Lung (tissue), 12 donors: Measurements from ENCODE around the gene MAP3K4. TPM values are rescaled to one million over a fixed set of nuclear protein-coding genes. Genes with fewer than 3 reads are reported as not detected.

Experiments
- ATAC-seq: fragments of 200-7000 bp; cut with Tn5 transposase; one replicate; pipeline ENCODE4 v1.9.1; 2020; ENCODE audit warnings: moderate number of reproducible peaks; ENCODE audit not compliant: insufficient read depth, low FRiP score
- DNase-seq, 3 donors: peaks; one replicate each; pipeline ENCODE4 v3.0.0-alpha.2; 2013 to 2017
- H3K27ac ChIP-seq, 2 donors: one replicate each; pipeline ENCODE4 v1.5.1; 2013; ENCODE audit warnings: mild to moderate bottlenecking in 2 of 2, moderate library complexity in 2 of 2, control low read depth in 1 of 2, inconsistent platforms in 1 of 2, low read depth in 1 of 2, low read length in 1 of 2
- H3K27me3 ChIP-seq, 3 donors: one replicate each; pipeline ENCODE4 v1.5.1; 2013; ENCODE audit warnings: low read length in 2 of 3; ENCODE audit not compliant: control insufficient read depth in 3 of 3, insufficient read depth in 3 of 3
- H3K36me3 ChIP-seq, 4 donors: one replicate each; pipeline ENCODE4 v1.5.1; 2013; ENCODE audit warnings: low read length in 4 of 4, mild to moderate bottlenecking in 1 of 4, moderate library complexity in 1 of 4; ENCODE audit not compliant: control insufficient read depth in 4 of 4, insufficient read depth in 4 of 4
- H3K4me1 ChIP-seq, 5 donors: one replicate each; pipeline ENCODE4 v1.5.1; 2013; ENCODE audit warnings: low read length in 5 of 5, mild to moderate bottlenecking in 2 of 5, moderate library complexity in 1 of 5; ENCODE audit not compliant: control insufficient read depth in 5 of 5, insufficient read depth in 5 of 5
- H3K4me3 ChIP-seq: one replicate; pipeline ENCODE4 v1.5.1; 2013; ENCODE audit warnings: mild to moderate bottlenecking, control low read depth, moderate library complexity
- H3K9ac ChIP-seq, 2 donors: one replicate each; pipeline ENCODE4 v1.5.1; 2013; ENCODE audit warnings: low read length in 2 of 2, control low read depth in 1 of 2; ENCODE audit not compliant: insufficient read depth in 1 of 2
- H3K9me3 ChIP-seq, 4 donors: one replicate each; pipeline ENCODE4 v1.5.1; 2013; ENCODE audit warnings: low read length in 3 of 4, mild to moderate bottlenecking in 1 of 4, moderate library complexity in 1 of 4; ENCODE audit not compliant: control insufficient read depth in 4 of 4, insufficient read depth in 3 of 4
- CTCF ChIP-seq: IDR thresholded peaks from 2 replicates; pipeline ENCODE4 v1.5.1; 2012; ENCODE audit warnings: mild to moderate bottlenecking; ENCODE audit errors: control extremely low read depth, extremely low read depth
- WGBS, 2 donors: extraction: QIAGEN DNeasy Blood & Tissue Kit; methylation state at CpG; one replicate each; pipeline ENCODE4 v1.1.7; 2013; 5-methylcytosine and 5-hydroxymethylcytosine counted together
- polyA plus RNA-seq, 2 donors: library from polyadenylated mRNA; stranded (reverse); fragments of 200-250 nt; gene quantifications; one replicate each; pipeline ENCODE4 v1.2.1, GENCODE V29; 2013
- total RNA-seq, 2 donors: library from RNA; depleted of rRNA in 1 of 2; stranded (reverse); fragments of >200 nt in 1 of 2; gene quantifications; one replicate each; pipeline ENCODE4 v1.2.1, GENCODE V29; 2014 to 2021
- donor health status: control.
- donor health status: control.
- donor health status: Bipolar disorder and iron deficiency.
- donor health status: healthy.
- donor health status: DM: yes; HTN: yes; CAD: no.

The MAP3K4 gene
- total and polyA plus RNA-seq, 4 donors: 8.6 to 56.8 (median 29.9) TPM

GRCh38 chr6:160992980-160993314 lies 1.4 kb downstream of the MAP3K4 start:
- Histone ChIP-seq H3K4me3 (no peak overlapping the region), H3K9me3 (no peaks in the 10 kb centered on the region), H3K9ac (no peak overlapping the region), H3K27me3 (no peaks in the 10 kb centered on the region), H3K27ac (no peak overlapping the region), H3K36me3 (no peaks in the 10 kb centered on the region), H3K4me1 (peaks cover 0 to 19% (median 9%) of the 10 kb centered on the region in 5 donors)
- TF ChIP-seq CTCF: no peak
- ATAC-seq: no peak
- DNase-seq: no peak

- Histone ChIP-seq H3K27ac (no peak overlapping the region), H3K9ac (no peak overlapping the region), H3K9me3 (no peaks in the 10 kb centered on the region), H3K27me3 (no peaks in the 10 kb centered on the region), H3K36me3 (no peaks in the 10 kb centered on the region), H3K4me3 (no peak overlapping the region), H3K4me1 (peaks cover 0 to 31% (median 11%) of the 10 kb centered on the region in 5 donors)
- ATAC-seq: no peak
- TF ChIP-seq CTCF: no peak
- DNase-seq: no peak
- 66 to 79% methylated on average over 1 of the region's 1 CpG for WGBS, 2 donors
Measured at GRCh38 chr6:160995271-160995670, 3.7 kb downstream of the MAP3K4 start.

- WGBS, 2 donors: 68 to 73% methylated on average over 4 of the region's 4 CpGs
- H3K4me1 ChIP-seq: peaks cover 0 to 26% (median 11%) of the 10 kb centered on the region in 5 donors
- no peaks in the 10 kb centered on the region for H3K9me3 ChIP-seq
- H3K9ac ChIP-seq: no peak overlapping the region
- TF ChIP-seq CTCF: no peak
- no peak for ATAC-seq
- H3K36me3 ChIP-seq: no peaks in the 10 kb centered on the region
- DNase-seq: no peak
- no peak overlapping the region for H3K27ac ChIP-seq
- H3K27me3 ChIP-seq: no peaks in the 10 kb centered on the region
- H3K4me3 ChIP-seq: no peak overlapping the region
Measured at GRCh38 chr6:160996131-160996601, 4.6 kb downstream of the MAP3K4 start.

GRCh38 chr6:160998217-160998616 lies 6.6 kb downstream of the MAP3K4 start:
- no peak for TF ChIP-seq CTCF
- Histone ChIP-seq H3K9me3 (no peaks in the 10 kb centered on the region), H3K4me1 (peaks cover 0 to 23% (median 11%) of the 10 kb centered on the region in 5 donors), H3K9ac (no peak overlapping the region), H3K27ac (no peak overlapping the region), H3K36me3 (no peaks in the 10 kb centered on the region), H3K27me3 (no peaks in the 10 kb centered on the region), H3K4me3 (no peak overlapping the region)
- ATAC-seq: no peak
- WGBS, 2 donors: 94 to 96% methylated on average over 3 of the region's 3 CpGs
- no peak for DNase-seq
